ENCODE results near the gene PDE3A. TPM values are rescaled to one million over a fixed set of nuclear protein-coding genes. Genes with fewer than 3 reads are reported as not detected.

Gene PDE3A
- total and polyA plus RNA-seq, 7 donors, result 0.53 to 4.1 (median 2.1) TPM

GRCh38 chr12:20390846-20391245 lies 22.5 kb downstream of the PDE3A start:
- H3K4me3 ChIP-seq, result no peak overlapping the region
- no peak for TF ChIP-seq CTCF (IDR thresholded peaks at IDR 0.05)
- H3K36me3 ChIP-seq (ENCODE audit: insufficient read depth in 1 of 2, low read depth in 1 of 2), result no peaks in the 10 kb centered on the region
- DNase-seq (no peak), ATAC-seq (no peak)
- no peaks in the 10 kb centered on the region for H3K9me3 ChIP-seq
- 63 to 74% (median 64%) methylated on average over 4 of the region's 4 CpGs for WGBS, 3 donors
- H3K27ac ChIP-seq, result no peak overlapping the region
- intact Hi-C loops (cut with DNase I), result loop anchor here in 1 of 2 donors (2.0 kb wide), 1 partner anchor 28 kb away; no protein-coding TSS in a partner anchor
- no peaks in the 10 kb centered on the region for H3K4me1 ChIP-seq
- no peaks in the 10 kb centered on the region for H3K27me3 ChIP-seq (ENCODE audit: insufficient read depth in 3 of 3, low read length in 2 of 3)

GRCh38 chr12:20392339-20392738 lies 24.0 kb downstream of the PDE3A start:
- H3K27me3 ChIP-seq (ENCODE audit: insufficient read depth in 3 of 3, low read length in 2 of 3), result no peaks in the 10 kb centered on the region
- ATAC-seq, result no peak
- no peak for TF ChIP-seq CTCF (IDR thresholded peaks at IDR 0.05)
- no peaks in the 10 kb centered on the region for H3K4me1 ChIP-seq
- no peaks in the 10 kb centered on the region for H3K9me3 ChIP-seq
- intact Hi-C loops (cut with DNase I), result no loop called here
- no peak overlapping the region for H3K4me3 ChIP-seq
- H3K36me3 ChIP-seq (ENCODE audit: insufficient read depth in 1 of 2, low read depth in 1 of 2), result no peaks in the 10 kb centered on the region
- no peak overlapping the region for H3K27ac ChIP-seq
- no peak for DNase-seq

- no peak for TF ChIP-seq CTCF (IDR thresholded peaks at IDR 0.05)
- no peaks in the 10 kb centered on the region for H3K36me3 ChIP-seq (ENCODE audit: insufficient read depth in 1 of 2, low read depth in 1 of 2)
- H3K9me3 ChIP-seq, result no peaks in the 10 kb centered on the region
- DNase-seq (no peak), ATAC-seq (no peak)
- H3K4me3 ChIP-seq, result no peak overlapping the region
- H3K4me1 ChIP-seq, result no peaks in the 10 kb centered on the region
- intact Hi-C loops (cut with DNase I), result no loop called here
- no peaks in the 10 kb centered on the region for H3K27me3 ChIP-seq (ENCODE audit: insufficient read depth in 3 of 3, low read length in 2 of 3)
- no peak overlapping the region for H3K27ac ChIP-seq
- 89 to 93% (median 92%) methylated on average over 5 of the region's 5 CpGs for WGBS, 3 donors
Observed at GRCh38 chr12:20393707-20394106, 25.4 kb downstream of the PDE3A start.

GRCh38 chr12:20395791-20396550 lies 27.6 kb downstream of the PDE3A start:
- ATAC-seq (no peak), DNase-seq (no peak)
- Histone ChIP-seq H3K4me3 (no peak overlapping the region), H3K9me3 (no peaks in the 10 kb centered on the region), H3K27me3 (ENCODE audit: insufficient read depth in 3 of 3, low read length in 2 of 3) (no peaks in the 10 kb centered on the region), H3K4me1 (no peaks in the 10 kb centered on the region), H3K27ac (no peak overlapping the region), H3K36me3 (ENCODE audit: insufficient read depth in 1 of 2, low read depth in 1 of 2) (no peaks in the 10 kb centered on the region)
- WGBS, 3 donors, result 92 to 94% (median 94%) methylated on average over 6 of the region's 6 CpGs
- TF ChIP-seq CTCF (IDR thresholded peaks at IDR 0.05), result no peak
- intact Hi-C loops (cut with DNase I), result no loop called here

GRCh38 chr12:20398686-20399085 lies 30.3 kb downstream of the PDE3A start:
- Histone ChIP-seq H3K4me1 (no peaks in the 10 kb centered on the region), H3K27me3 (ENCODE audit: insufficient read depth in 3 of 3, low read length in 2 of 3) (no peaks in the 10 kb centered on the region), H3K9me3 (no peaks in the 10 kb centered on the region), H3K27ac (no peak overlapping the region), H3K4me3 (no peak overlapping the region), H3K36me3 (ENCODE audit: insufficient read depth in 1 of 2, low read depth in 1 of 2) (no peaks in the 10 kb centered on the region)
- intact Hi-C loops (cut with DNase I), result no loop called here
- WGBS, 3 donors, result 58 to 59% (median 59%) methylated on average over 2 of the region's 2 CpGs
- DNase-seq (no peak), ATAC-seq (no peak)
- no peak for TF ChIP-seq CTCF (IDR thresholded peaks at IDR 0.05)

Measured in psoas muscle (tissue), 8 donors.